GM21576 (cell line): ENCODE measurements around the gene CXXC5.
A peak's percentile ranks its signal among the peaks of the same experiment; 100 is the strongest.

Experiments
- ATAC-seq: cut with Tn5 transposase; IDR thresholded peaks from one replicate; pipeline ENCODE4 v1.9.1; 2021; ENCODE audit warnings: mild to moderate bottlenecking, moderate library complexity; ENCODE audit not compliant: unreplicated experiment

CXXC5 gene

GRCh38 chr5:139638090-139638735 lies 9.9 kb upstream of the CXXC5 start:
- ATAC-seq = peak; percentile 22

DNA sequence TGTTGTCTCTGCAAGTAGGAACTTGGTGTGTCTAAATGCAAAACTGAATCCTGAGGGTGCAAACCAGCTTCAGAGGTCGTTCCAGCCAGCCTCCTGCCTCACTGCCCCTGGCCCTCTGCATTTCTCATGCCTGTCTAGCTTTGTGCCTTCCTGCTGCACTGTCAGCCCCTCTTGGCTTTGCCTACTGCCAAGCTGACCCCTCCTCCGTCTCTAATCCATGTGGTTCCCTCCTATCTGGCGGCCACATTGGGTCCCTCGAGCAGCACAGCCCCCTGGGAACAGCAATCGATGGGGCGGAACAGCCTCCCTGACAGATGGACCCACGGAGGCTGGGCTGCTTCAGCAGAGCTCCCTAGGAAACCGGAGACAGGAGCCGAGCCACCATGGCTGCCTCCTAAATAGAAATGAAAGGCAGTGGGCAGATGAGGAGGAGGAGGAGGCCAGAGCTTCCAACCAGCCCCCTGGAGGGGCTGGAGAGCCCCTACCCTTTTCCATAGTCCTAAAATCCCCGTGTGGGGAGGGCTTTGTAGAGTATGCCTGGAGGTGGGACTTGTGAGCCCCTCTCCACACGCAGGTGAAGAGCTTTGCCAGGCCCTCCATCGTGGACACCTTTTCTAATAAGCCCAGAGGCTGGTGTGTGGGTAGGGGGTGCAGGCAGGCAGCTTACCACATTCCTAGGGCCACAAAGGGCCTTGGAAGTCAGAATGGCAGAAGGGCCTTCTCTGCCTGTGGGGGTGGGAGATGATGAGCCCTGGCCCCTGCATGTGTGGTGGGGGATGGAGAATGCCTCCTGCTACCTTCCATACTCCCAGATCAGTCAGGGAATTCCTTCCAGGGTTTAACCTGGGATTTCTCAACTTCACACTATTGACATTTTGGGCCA lies 9.2 kb upstream of the CXXC5 start:
- no peak for ATAC-seq

GRCh38 chr5:139639619-139640380 lies 8.3 kb upstream of the CXXC5 start:
- ATAC-seq = no peak

- ATAC-seq = no peak
These were observed 7.6 kb upstream of the CXXC5 start for GRCh38 chr5:139640421-139641115.

DNA sequence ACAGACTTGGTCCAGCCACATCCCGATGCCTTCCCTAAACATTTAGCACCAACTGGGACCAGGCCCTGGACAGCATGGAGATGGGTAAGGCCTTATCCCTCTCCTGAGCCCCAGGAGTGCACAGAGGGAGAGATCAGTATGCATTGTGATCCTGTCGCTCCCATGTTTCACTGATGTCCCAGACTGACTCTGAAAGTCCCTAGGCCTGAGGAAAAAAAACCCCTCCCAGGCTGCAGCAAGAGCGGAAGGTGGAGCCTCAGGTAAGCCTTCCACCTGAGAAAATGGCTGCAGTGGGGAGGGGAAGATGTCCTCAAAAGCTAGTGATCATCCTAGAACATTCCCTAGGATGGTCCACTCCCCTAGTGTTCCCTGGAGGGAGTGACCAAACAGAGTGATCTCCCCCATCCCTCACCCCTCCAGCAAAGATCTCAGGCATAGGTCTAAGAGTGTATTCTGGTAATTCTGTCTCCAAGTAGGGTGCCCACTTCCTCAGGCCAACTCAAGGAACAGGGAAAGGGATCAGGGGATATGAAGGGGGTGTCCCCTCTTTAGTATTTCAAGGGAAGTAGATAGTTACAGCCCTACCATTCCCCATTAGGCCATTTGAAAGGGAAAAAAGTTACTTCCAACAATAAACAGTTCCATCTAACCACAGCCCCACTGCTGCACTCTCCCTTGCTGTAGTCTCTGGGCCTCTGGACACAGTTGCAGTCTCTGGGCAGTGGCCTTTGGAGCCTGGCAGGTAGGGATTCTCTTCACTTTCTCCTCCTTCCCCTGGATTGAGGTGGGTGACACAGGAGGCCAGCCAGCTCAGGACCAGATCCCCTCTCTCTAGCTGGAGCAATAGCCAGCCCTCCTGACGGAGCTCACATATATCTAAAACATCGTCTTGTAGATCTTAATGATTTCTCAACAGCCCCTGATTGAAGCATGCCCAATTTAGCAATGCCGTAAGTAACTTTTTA lies 6.8 kb upstream of the CXXC5 start:
- ATAC-seq = no peak

GRCh38 chr5:139642213-139642612 lies 5.9 kb upstream of the CXXC5 start:
- no peak for ATAC-seq

- no peak for ATAC-seq
These were observed 5.0 kb upstream of the CXXC5 start for GRCh38 chr5:139642891-139643871.

GRCh38 chr5:139644001-139644456 lies 4.1 kb upstream of the CXXC5 start:
- no peak for ATAC-seq

- ATAC-seq = no peak
These were observed 3.3 kb upstream of the CXXC5 start for GRCh38 chr5:139644646-139645429.

GRCh38 chr5:139645430-139645871 lies 2.7 kb upstream of the CXXC5 start:
- no peak for ATAC-seq

- no peak for ATAC-seq
These were observed 2.0 kb upstream of the CXXC5 start for GRCh38 chr5:139646111-139646510.

GRCh38 chr5:139646912-139647505 lies 1.1 kb upstream of the CXXC5 start:
- ATAC-seq = no peak

DNA sequence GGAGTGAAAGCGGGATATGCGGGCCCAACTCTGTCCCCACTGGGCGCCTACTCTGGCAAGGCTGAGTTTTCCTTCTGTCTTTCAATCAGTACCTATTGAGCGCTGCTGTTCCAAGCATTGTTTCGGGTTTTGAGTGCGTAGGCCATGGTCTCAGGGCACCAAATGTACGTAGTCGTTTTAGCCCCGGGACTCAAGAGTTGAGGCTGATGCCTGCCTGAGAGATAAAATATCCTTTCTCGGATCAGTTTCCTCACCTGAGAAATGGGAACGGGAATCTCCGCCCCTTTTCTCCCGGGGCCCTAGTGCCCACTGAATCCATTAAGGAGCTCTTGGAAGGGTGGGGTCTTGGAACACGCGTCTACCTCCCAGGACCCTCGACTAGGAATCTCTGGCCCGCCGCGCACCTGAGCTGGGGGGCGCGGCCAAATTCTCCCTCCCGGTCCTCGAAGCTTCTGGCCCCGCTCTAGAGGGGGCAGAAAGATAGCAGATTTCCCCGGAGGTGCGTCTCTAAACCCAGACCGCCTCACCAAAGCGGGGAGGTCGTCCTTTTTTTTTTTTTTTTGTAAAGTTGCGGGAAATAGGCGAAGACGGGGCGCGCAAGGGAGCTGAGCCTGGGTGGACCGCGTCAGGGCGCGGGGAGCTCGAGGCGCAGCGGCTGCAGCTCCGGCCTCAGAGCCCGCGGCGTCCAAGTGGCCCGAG lies 494 bp upstream of the CXXC5 start:
- ATAC-seq = no peak

GRCh38 chr5:139649082-139649991 lies 1.2 kb downstream of the CXXC5 start:
- no peak for ATAC-seq

GRCh38 chr5:139650031-139650688 lies 2.0 kb downstream of the CXXC5 start:
- ATAC-seq = no peak
